GM12878 (cell line): Measurements from ENCODE around the gene DDAH1. TPM values are rescaled to one million over a fixed set of nuclear protein-coding genes. Genes with fewer than 3 reads are reported as not detected.

Source experiments
- ATAC-seq: fragments of 200-7000 bp; cut with Tn5 transposase; 3 replicates; pipeline ENCODE4 v1.9.1; 2020; ENCODE audit warnings: mild to moderate bottlenecking, moderate library complexity
- BruUV-seq: library from RNA; stranded (reverse); fragments of 400-500 nt; replicated peaks from 2 replicates; lab custom pipeline; 2021; lab: Mats Ljungman, UMichigan
- CTCF ChIA-PET: fragments of 300-600 bp; sonication (Branson Sonifier 250); formaldehyde crosslinking; extraction: SDS; loops from one replicate; lab custom pipeline; 2021; ENCODE audit warnings: inconsistent platforms; lab: Yijun Ruan, JAX
- POLR2A ChIA-PET: fragments of 350-600 bp; formaldehyde crosslinking; extraction: SDS; loops from one replicate; lab custom pipeline; 2021; ENCODE audit warnings: inconsistent platforms; lab: Charles Lee
- RAD21 ChIA-PET: fragments of 300-600 bp; sonication (Branson Sonifier 250); formaldehyde crosslinking; loops from one replicate; lab custom pipeline; 2023; ENCODE audit warnings: antibody characterized with exemption; ENCODE audit not compliant: unreplicated experiment; lab: Charles Lee
- SMC1A ChIA-PET: fragments of 300-600 bp; sonication (Branson Sonifier 250); formaldehyde crosslinking; loops from one replicate; lab custom pipeline; 2023; ENCODE audit not compliant: unreplicated experiment, uncharacterized antibody; lab: Charles Lee
- DNase-seq: peaks from one replicate; pipeline ENCODE4 v3.0.0-alpha.2; 2011; ENCODE audit warnings: low read depth, low spot score
- FAIRE-seq: peaks from 3 replicates; lab custom pipeline; 2011; peaks lifted over from hg19 to GRCh38; lab: Jason Lieb, UNC
- H2AFZ ChIP-seq: 2 replicates; pipeline ENCODE4 v1.6.0; 2011; ENCODE audit warnings: low read depth, low read length, control low read depth; ENCODE audit not compliant: control insufficient read depth
- H3K27ac ChIP-seq: 2 replicates; pipeline ENCODE4 v1.5.1; 2011; ENCODE audit warnings: control low read depth; ENCODE audit not compliant: control insufficient read depth, insufficient read depth
- H3K27me3 ChIP-seq, 2 experiments: replicated peaks in 1 of 2; 2 replicates each; pipeline versions ENCODE4 v1.6.0 to v1.6.1; 2011; ENCODE audit warnings: low read length in 1 of 2; ENCODE audit not compliant: control insufficient read depth in 2 of 2, insufficient read depth in 2 of 2
- H3K36me3 ChIP-seq, 2 experiments: 2 replicates each; pipeline ENCODE4 v1.5.1; 2011; ENCODE audit warnings: low read length in 1 of 2; ENCODE audit not compliant: control insufficient read depth in 2 of 2, insufficient read depth in 2 of 2
- H3K4me1 ChIP-seq: 2 replicates; pipeline ENCODE4 v1.6.1; 2011; ENCODE audit warnings: mild to moderate bottlenecking, low read length, moderate library complexity, mixed read lengths; ENCODE audit not compliant: control insufficient read depth, insufficient read depth
- H3K4me2 ChIP-seq: 2 replicates; pipeline ENCODE4 v1.6.0; 2011; ENCODE audit warnings: control low read depth; ENCODE audit not compliant: control insufficient read depth, insufficient read depth
- H3K4me3 ChIP-seq: fragments of 200-600 bp; sonication (generic); 2 replicates; pipeline ENCODE4 v1.5.1; 2016
- H3K79me2 ChIP-seq: 2 replicates; pipeline ENCODE4 v1.6.0; 2011; ENCODE audit warnings: low read length; ENCODE audit not compliant: control insufficient read depth, insufficient read depth
- H3K9ac ChIP-seq: 2 replicates; pipeline ENCODE4 v1.8.0; 2011; ENCODE audit warnings: low read length, control low read depth, mixed read lengths; ENCODE audit not compliant: control insufficient read depth, insufficient read depth
- H3K9me3 ChIP-seq: replicated peaks from 3 replicates; pipeline ENCODE4 v1.5.1; 2011; ENCODE audit warnings: mild to moderate bottlenecking, low read length; ENCODE audit not compliant: control insufficient read depth, insufficient read depth
- H4K20me1 ChIP-seq: 2 replicates; pipeline ENCODE4 v1.6.0; 2011; ENCODE audit not compliant: control insufficient read depth, insufficient read depth
- BHLHE40 ChIP-seq, 2 experiments: fragments of 450-650 bp in 1 of 2; IDR thresholded peaks; 2 replicates each; pipeline ENCODE4 v1.6.1; 2011 to 2017; ENCODE audit warnings: low read depth in 2 of 2, borderline replicate concordance in 1 of 2, improper control_type of control experiment in 1 of 2, low read length in 1 of 2, mild to moderate bottlenecking in 1 of 2
- CHD1 ChIP-seq: IDR thresholded peaks from 2 replicates; pipeline ENCODE4 v1.6.1; 2012; ENCODE audit warnings: low read depth, low read length, improper control_type of control experiment
- EP300 ChIP-seq, 2 experiments: fragments of 150-350 bp in 1 of 2; IDR thresholded peaks; 2 replicates each; pipeline ENCODE4 v1.6.1; 2011 to 2012; ENCODE audit warnings: low read depth in 2 of 2, low read length in 2 of 2, borderline replicate concordance in 1 of 2, improper control_type of control experiment in 1 of 2, inconsistent platforms in 1 of 2; ENCODE audit not compliant: control insufficient read depth in 1 of 2
- ESRRA ChIP-seq: IDR thresholded peaks from 2 replicates; pipeline ENCODE4 v1.6.1; 2012; ENCODE audit warnings: mild to moderate bottlenecking, low read length, improper control_type of control experiment
- ETV6 ChIP-seq, 2 experiments: fragments of 450-650 bp in 1 of 2; IDR thresholded peaks in 1 of 2; conservative IDR thresholded peaks in 1 of 2; 2 replicates each; pipeline ENCODE4 v1.6.1; 2014; ENCODE audit warnings: antibody characterized with exemption in 1 of 2, borderline replicate concordance in 1 of 2, low read depth in 1 of 2, mild to moderate bottlenecking in 1 of 2, moderate library complexity in 1 of 2
- HDGF ChIP-seq: fragments of 450-650 bp; IDR thresholded peaks from 2 replicates; pipeline ENCODE4 v1.6.1; 2016; ENCODE audit warnings: antibody characterized with exemption
- KDM1A ChIP-seq: fragments of 200-600 bp; sonication (generic); IDR thresholded peaks from 2 replicates; pipeline ENCODE4 v1.6.1; 2016; ENCODE audit warnings: borderline replicate concordance
- NFIC ChIP-seq: IDR thresholded peaks from 2 replicates; pipeline ENCODE4 v1.6.1; 2012; ENCODE audit warnings: low read depth, mild to moderate bottlenecking, inconsistent platforms, low read length, moderate library complexity
- ZBED1 ChIP-seq: IDR thresholded peaks from 2 replicates; pipeline ENCODE4 v1.6.1; 2016; ENCODE audit warnings: borderline replicate concordance
- ZZZ3 ChIP-seq: IDR thresholded peaks from 2 replicates; pipeline ENCODE4 v1.6.1; 2011; ENCODE audit warnings: low read depth; ENCODE audit not compliant: control insufficient read depth, insufficient read length
- WGBS: methylation state at CpG from one replicate; pipeline ENCODE4 v1.1.6; 2016; ENCODE audit warnings: low lambda C conversion rate; ENCODE audit not compliant: insufficient replicate concordance, insufficient coverage; ENCODE audit errors: missing lambda C conversion rate; 5-methylcytosine and 5-hydroxymethylcytosine counted together
- in situ Hi-C: fragments of 300-500 bp; cut with MboI; formaldehyde crosslinking; loops from 9 replicates; pipeline ENCODE4 v1.14.3; 2018; ENCODE audit warnings: mixed read lengths
- intact Hi-C: fragments of 100-400 bp; cut with micrococcal nuclease; formaldehyde crosslinking; loops from one replicate; pipeline ENCODE4 v1.14.2; 2022; ENCODE audit not compliant: unreplicated experiment
- polyA plus RNA-seq, 11 experiments: library from polyadenylated mRNA; depleted of rRNA in 4 of 11; unstranded in 6 of 11; stranded (reverse) in 5 of 11; fragments of >200 nt; fragmentation: Nextera tagmentation in 4 of 11; fragmentation: Illumina TruSeq in 1 of 11; extraction: Ambion mirVana in 4 of 11; extraction: Trizol in 1 of 11; gene quantifications; 1 replicate in 1 of 11; 2 replicates in 10 of 11; pipeline versions ENCODE4 v1.2.1 to v1.2.3, GENCODE V29; 2011 to 2016; ENCODE audit warnings: inconsistent platforms in 2 of 11, missing spikeins in 2 of 11, low read depth in 1 of 11
- total RNA-seq, 4 experiments: library from RNA; depleted of rRNA in 3 of 4; stranded (reverse); fragments of >200 nt in 3 of 4; fragmentation: Illumina TruSeq in 1 of 4; extraction: Trizol in 1 of 4; gene quantifications; 2 replicates each; pipeline versions ENCODE4 v1.2.1 to v1.2.3, GENCODE V29; 2013 to 2021
- TF ChIP-seq, protein P1 (sequence below): fragments of 150-350 bp; IDR thresholded peaks from 2 replicates; pipeline ENCODE4 v1.6.1; 2014; ENCODE audit warnings: mild to moderate bottlenecking, low read depth, low read length
- TF ChIP-seq, protein P2 (sequence below): IDR thresholded peaks from 2 replicates; pipeline ENCODE4 v1.6.1; 2011; ENCODE audit warnings: low read depth, low read length, improper control_type of control experiment, borderline replicate concordance
- TF ChIP-seq, protein P3 (sequence below): IDR thresholded peaks from 2 replicates; pipeline ENCODE4 v1.6.1; 2011; ENCODE audit warnings: borderline replicate concordance, low read depth, mild to moderate bottlenecking, moderate library complexity, low read length; ENCODE audit not compliant: insufficient read depth, poor library complexity, severe bottlenecking
- TF ChIP-seq, protein P4 (sequence below): IDR thresholded peaks from 2 replicates; pipeline ENCODE4 v1.6.1; 2012; ENCODE audit warnings: low read depth, low read length, improper control_type of control experiment
- TF ChIP-seq, protein P5 (sequence below): fragments of 450-650 bp; IDR thresholded peaks from 2 replicates; pipeline ENCODE4 v1.6.1; 2018; ENCODE audit warnings: mild to moderate bottlenecking, low read depth, moderate library complexity; ENCODE audit not compliant: partially characterized antibody

Gene DDAH1
- total and polyA plus RNA-seq, 10 of the 15 experiments (the other 5 are each of a cell fraction or from before 2014, with no cell fraction given) = 0.07 to 0.88 (median 0.27) TPM; not detected in 6

DNA sequence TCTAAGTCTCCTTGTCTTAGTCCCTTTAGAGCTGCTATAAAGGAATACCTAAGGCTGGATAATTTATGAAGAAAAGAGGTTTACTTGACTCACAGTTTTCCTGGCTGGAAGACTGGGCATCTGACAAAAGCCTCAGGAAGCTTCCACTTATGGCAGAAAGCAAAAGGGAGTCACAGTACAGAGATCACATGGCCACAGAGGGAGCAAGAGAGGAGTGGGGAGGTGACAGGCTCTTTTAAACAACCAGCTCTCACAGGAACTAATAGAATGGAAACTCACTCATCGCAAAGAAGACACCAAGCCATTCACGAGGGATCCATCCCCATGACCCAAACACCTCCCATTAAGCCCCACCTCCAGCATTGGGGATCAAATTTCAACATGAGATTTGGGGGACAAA lies 68.8 kb downstream of the DDAH1 start (continued):
- TF ChIP-seq, protein P1, sequence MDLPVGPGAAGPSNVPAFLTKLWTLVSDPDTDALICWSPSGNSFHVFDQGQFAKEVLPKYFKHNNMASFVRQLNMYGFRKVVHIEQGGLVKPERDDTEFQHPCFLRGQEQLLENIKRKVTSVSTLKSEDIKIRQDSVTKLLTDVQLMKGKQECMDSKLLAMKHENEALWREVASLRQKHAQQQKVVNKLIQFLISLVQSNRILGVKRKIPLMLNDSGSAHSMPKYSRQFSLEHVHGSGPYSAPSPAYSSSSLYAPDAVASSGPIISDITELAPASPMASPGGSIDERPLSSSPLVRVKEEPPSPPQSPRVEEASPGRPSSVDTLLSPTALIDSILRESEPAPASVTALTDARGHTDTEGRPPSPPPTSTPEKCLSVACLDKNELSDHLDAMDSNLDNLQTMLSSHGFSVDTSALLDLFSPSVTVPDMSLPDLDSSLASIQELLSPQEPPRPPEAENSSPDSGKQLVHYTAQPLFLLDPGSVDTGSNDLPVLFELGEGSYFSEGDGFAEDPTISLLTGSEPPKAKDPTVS = no peak
- TF ChIP-seq, protein P2, sequence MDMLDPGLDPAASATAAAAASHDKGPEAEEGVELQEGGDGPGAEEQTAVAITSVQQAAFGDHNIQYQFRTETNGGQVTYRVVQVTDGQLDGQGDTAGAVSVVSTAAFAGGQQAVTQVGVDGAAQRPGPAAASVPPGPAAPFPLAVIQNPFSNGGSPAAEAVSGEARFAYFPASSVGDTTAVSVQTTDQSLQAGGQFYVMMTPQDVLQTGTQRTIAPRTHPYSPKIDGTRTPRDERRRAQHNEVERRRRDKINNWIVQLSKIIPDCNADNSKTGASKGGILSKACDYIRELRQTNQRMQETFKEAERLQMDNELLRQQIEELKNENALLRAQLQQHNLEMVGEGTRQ = no peak
- TF ChIP-seq, all 136 proteins: peak for 0

DNA sequence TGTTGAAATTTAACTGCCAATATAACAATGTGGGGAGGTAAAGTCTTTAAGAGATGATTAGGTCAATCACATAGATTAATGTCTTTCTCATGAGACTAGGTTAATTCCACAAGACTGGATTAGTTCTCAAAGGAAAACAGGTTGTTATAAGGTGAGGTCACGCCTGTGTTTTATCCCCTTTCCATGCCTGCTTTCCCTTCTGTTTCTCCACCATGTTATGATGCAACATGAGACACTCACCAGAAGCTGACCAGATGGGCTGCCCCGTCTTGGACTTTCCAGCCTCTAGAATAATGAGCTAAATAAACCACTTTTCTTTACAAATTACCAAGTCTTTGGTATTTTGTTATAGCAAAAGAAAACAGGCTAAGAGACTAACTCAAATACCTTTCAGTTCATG lies 70.8 kb downstream of the DDAH1 start:
- Histone ChIP-seq H3K4me1 (no peaks in the 10 kb centered on the region), H3K27me3 (no peaks in the 10 kb centered on the region), H4K20me1 (no peaks in the 10 kb centered on the region), H2AFZ (no peak overlapping the region), H3K4me2 (no peak overlapping the region), H3K36me3 (no peaks in the 10 kb centered on the region), H3K9me3 (no peaks in the 10 kb centered on the region), H3K9ac (no peak overlapping the region), H3K27ac (no peak overlapping the region), H3K4me3 (no peak overlapping the region), H3K79me2 (no peaks in the 10 kb centered on the region)
- FAIRE-seq = no peak
- POLR2A ChIA-PET = no interaction called here
- DNase-seq = no peak
- CTCF ChIA-PET = no interaction called here
- intact Hi-C loops (no loop called here), in situ Hi-C loops (no loop called here)
- no TSS peak for BruUV-seq
- 12% methylated on average over 2 of the region's 2 CpGs for WGBS
- RAD21 ChIA-PET = no interaction called here
- no peak for ATAC-seq
- SMC1A ChIA-PET = interaction anchor here (0.7 kb wide), 1 partner anchor 725 kb away, joined by 3 read pairs; no protein-coding TSS in a partner anchor
- no peak for TF ChIP-seq ETV6 (conservative IDR thresholded peaks at IDR 0.05 in 1 of 2, IDR thresholded peaks at IDR 0.05 in 1 of 2; ENCODE audit: borderline replicate concordance in 1 of 2, low read depth in 1 of 2)
- TF ChIP-seq ZZZ3 = no peak
- no peak for TF ChIP-seq ESRRA
- no peak for TF ChIP-seq CHD1
- TF ChIP-seq EP300 (IDR thresholded peaks at IDR 0.05; ENCODE audit: borderline replicate concordance in 1 of 2, control insufficient read depth in 1 of 2, low read depth in 2 of 2, low read length in 2 of 2) = no peak
- no peak for TF ChIP-seq KDM1A
- TF ChIP-seq, protein P3, sequence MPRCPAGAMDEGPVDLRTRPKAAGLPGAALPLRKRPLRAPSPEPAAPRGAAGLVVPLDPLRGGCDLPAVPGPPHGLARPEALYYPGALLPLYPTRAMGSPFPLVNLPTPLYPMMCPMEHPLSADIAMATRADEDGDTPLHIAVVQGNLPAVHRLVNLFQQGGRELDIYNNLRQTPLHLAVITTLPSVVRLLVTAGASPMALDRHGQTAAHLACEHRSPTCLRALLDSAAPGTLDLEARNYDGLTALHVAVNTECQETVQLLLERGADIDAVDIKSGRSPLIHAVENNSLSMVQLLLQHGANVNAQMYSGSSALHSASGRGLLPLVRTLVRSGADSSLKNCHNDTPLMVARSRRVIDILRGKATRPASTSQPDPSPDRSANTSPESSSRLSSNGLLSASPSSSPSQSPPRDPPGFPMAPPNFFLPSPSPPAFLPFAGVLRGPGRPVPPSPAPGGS = no peak
- TF ChIP-seq BHLHE40 (IDR thresholded peaks at IDR 0.05; ENCODE audit: borderline replicate concordance in 1 of 2, low read depth in 2 of 2, low read length in 1 of 2) = no peak
- TF ChIP-seq, protein P4, sequence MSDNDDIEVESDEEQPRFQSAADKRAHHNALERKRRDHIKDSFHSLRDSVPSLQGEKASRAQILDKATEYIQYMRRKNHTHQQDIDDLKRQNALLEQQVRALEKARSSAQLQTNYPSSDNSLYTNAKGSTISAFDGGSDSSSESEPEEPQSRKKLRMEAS = no peak
- TF ChIP-seq ZBED1 = no peak
- TF ChIP-seq NFIC = no peak
- TF ChIP-seq, protein P5, sequence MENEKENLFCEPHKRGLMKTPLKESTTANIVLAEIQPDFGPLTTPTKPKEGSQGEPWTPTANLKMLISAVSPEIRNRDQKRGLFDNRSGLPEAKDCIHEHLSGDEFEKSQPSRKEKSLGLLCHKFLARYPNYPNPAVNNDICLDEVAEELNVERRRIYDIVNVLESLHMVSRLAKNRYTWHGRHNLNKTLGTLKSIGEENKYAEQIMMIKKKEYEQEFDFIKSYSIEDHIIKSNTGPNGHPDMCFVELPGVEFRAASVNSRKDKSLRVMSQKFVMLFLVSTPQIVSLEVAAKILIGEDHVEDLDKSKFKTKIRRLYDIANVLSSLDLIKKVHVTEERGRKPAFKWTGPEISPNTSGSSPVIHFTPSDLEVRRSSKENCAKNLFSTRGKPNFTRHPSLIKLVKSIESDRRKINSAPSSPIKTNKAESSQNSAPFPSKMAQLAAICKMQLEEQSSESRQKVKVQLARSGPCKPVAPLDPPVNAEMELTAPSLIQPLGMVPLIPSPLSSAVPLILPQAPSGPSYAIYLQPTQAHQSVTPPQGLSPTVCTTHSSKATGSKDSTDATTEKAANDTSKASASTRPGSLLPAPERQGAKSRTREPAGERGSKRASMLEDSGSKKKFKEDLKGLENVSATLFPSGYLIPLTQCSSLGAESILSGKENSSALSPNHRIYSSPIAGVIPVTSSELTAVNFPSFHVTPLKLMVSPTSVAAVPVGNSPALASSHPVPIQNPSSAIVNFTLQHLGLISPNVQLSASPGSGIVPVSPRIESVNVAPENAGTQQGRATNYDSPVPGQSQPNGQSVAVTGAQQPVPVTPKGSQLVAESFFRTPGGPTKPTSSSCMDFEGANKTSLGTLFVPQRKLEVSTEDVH = no peak
- TF ChIP-seq HDGF = no peak
